Measurements from ENCODE around the gene CIRBP.

- TF ChIP-seq CTCF (IDR thresholded peaks at IDR 0.05) (no peak), POLR2A (IDR thresholded peaks at IDR 0.05) (no peak)
Observed at GRCh38 chr19:1233115-1233667, 35.9 kb upstream of the CIRBP start.

Data from Peyer's patch (tissue), 4 donors.